HL-60 (cell line): ENCODE data around the gene ESR1.
"Not testable (repeated sequence)": the region's sequence is repeated elsewhere in the genome, so short reads cannot be mapped to it uniquely, and the experiment has no call there.

Experiments
- DNase-seq, 2 experiments: peaks; one replicate each; pipeline ENCODE4 v3.0.0-alpha.2; 2010 to 2020; ENCODE audit warnings: low read depth in 1 of 2, low spot score in 1 of 2
- H3K27ac ChIP-seq: fragments of 250-450 bp; sonication (Bioruptor Pico); replicated peaks from 2 replicates; pipeline ENCODE4 v1.5.1; 2020; ENCODE audit warnings: mild to moderate bottlenecking, moderate library complexity
- H3K27me3 ChIP-seq: fragments of 250-450 bp; sonication (Bioruptor Pico); 2 replicates; pipeline ENCODE4 v1.5.1; 2021; ENCODE audit warnings: mild to moderate bottlenecking, moderate library complexity; ENCODE audit not compliant: insufficient read depth, poor library complexity, severe bottlenecking
- H3K4me3 ChIP-seq: replicated peaks from 2 replicates; pipeline ENCODE4 v1.5.1; 2011; ENCODE audit warnings: mild to moderate bottlenecking, control low read depth, low read length; ENCODE audit not compliant: insufficient read depth
- GABPA ChIP-seq: IDR thresholded peaks from 2 replicates; pipeline ENCODE4 v1.6.1; 2012; ENCODE audit warnings: low read depth
- POLR2AphosphoS5 ChIP-seq: IDR thresholded peaks from 2 replicates; pipeline ENCODE4 v1.6.1; 2012; ENCODE audit warnings: low read depth
- SPI1 ChIP-seq: IDR thresholded peaks from 2 replicates; pipeline ENCODE4 v1.6.1; 2012; ENCODE audit warnings: low read depth, mild to moderate bottlenecking, borderline replicate concordance
- TF ChIP-seq, protein P1 (sequence below): IDR thresholded peaks from one replicate; pipeline ENCODE4 v1.5.1; 2011; ENCODE audit warnings: low read length, control low read depth, inconsistent platforms; ENCODE audit not compliant: insufficient read depth
- TF ChIP-seq, protein P2 (sequence below): IDR thresholded peaks from 2 replicates; pipeline ENCODE4 v1.6.1; 2012; ENCODE audit warnings: low read depth; ENCODE audit not compliant: insufficient replicate concordance

ESR1 gene

DNA sequence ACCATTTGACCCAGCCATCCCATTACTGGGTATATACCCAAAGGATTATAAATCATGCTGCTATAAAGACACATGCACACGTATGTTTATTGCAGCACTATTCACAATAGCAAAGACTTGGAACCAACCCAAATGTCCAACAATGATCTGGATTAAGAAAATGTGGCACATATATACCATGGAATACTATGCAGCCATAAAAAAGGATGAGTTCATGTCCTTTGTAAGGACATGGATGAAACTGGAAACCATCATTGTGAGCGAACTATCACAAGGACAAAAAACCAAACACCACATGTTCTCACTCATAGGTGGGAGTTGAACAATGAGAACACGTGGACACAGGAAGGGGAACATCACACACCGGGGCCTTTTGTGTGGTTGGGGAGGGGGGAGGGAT, 226.3 kb downstream of the ESR1 start:
- H3K4me3 ChIP-seq, H3K27me3 ChIP-seq, H3K27ac ChIP-seq, DNase-seq: not testable (repeated sequence)

DNA sequence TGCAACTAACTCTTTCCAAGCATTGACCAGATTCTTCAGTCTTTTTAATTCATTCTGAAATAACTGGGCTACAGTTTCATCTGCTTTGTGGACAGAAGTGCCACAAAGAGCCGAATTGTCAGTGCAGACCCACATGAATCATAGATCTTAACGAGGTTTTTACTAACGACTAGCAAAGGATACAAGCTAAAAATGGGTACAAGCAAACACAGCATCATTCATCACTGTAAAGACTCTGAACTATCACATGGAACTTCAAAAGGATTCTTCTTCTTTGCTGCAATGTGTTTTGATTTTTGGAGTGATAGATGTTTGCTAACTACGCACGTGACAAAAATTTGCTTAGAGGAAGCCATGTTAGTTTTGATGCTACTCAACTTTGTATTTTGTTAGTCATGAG, 227.1 kb downstream of the ESR1 start:
- Histone ChIP-seq H3K27ac (no peak overlapping the region), H3K27me3 (no peaks in the 10 kb centered on the region), H3K4me3 (no peak overlapping the region)
- TF ChIP-seq POLR2AphosphoS5, result no peak
- TF ChIP-seq, protein P1, sequence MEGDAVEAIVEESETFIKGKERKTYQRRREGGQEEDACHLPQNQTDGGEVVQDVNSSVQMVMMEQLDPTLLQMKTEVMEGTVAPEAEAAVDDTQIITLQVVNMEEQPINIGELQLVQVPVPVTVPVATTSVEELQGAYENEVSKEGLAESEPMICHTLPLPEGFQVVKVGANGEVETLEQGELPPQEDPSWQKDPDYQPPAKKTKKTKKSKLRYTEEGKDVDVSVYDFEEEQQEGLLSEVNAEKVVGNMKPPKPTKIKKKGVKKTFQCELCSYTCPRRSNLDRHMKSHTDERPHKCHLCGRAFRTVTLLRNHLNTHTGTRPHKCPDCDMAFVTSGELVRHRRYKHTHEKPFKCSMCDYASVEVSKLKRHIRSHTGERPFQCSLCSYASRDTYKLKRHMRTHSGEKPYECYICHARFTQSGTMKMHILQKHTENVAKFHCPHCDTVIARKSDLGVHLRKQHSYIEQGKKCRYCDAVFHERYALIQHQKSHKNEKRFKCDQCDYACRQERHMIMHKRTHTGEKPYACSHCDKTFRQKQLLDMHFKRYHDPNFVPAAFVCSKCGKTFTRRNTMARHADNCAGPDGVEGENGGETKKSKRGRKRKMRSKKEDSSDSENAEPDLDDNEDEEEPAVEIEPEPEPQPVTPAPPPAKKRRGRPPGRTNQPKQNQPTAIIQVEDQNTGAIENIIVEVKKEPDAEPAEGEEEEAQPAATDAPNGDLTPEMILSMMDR, result no peak
- DNase-seq, result no peak

DNA sequence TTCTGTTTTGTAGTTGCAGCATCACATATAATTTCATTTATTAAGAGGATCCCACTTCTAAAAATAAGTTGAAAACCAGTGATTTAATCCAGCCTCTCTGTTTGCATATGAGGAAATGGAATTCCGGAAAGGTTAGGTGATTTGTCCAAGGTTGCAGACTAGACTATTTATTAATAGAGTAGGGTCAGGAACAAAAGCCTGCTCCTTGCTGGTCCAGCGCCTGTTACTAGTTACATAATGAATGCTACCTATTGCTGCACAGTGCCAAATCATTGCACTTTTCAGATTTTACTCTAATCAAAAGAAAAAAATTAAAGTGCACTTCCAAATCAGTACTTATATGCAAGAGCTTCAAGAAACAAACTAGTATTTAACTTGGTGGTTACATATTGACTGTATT, 238.6 kb downstream of the ESR1 start:
- DNase-seq, result no peak
- Histone ChIP-seq H3K27ac (no peak overlapping the region), H3K4me3 (no peak overlapping the region), H3K27me3 (no peaks in the 10 kb centered on the region)
- no peak for TF ChIP-seq SPI1
- TF ChIP-seq, protein P2, sequence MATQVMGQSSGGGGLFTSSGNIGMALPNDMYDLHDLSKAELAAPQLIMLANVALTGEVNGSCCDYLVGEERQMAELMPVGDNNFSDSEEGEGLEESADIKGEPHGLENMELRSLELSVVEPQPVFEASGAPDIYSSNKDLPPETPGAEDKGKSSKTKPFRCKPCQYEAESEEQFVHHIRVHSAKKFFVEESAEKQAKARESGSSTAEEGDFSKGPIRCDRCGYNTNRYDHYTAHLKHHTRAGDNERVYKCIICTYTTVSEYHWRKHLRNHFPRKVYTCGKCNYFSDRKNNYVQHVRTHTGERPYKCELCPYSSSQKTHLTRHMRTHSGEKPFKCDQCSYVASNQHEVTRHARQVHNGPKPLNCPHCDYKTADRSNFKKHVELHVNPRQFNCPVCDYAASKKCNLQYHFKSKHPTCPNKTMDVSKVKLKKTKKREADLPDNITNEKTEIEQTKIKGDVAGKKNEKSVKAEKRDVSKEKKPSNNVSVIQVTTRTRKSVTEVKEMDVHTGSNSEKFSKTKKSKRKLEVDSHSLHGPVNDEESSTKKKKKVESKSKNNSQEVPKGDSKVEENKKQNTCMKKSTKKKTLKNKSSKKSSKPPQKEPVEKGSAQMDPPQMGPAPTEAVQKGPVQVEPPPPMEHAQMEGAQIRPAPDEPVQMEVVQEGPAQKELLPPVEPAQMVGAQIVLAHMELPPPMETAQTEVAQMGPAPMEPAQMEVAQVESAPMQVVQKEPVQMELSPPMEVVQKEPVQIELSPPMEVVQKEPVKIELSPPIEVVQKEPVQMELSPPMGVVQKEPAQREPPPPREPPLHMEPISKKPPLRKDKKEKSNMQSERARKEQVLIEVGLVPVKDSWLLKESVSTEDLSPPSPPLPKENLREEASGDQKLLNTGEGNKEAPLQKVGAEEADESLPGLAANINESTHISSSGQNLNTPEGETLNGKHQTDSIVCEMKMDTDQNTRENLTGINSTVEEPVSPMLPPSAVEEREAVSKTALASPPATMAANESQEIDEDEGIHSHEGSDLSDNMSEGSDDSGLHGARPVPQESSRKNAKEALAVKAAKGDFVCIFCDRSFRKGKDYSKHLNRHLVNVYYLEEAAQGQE, result no peak
- TF ChIP-seq POLR2AphosphoS5, result no peak
- no peak for TF ChIP-seq GABPA
- TF ChIP-seq, protein P1, result no peak

DNA sequence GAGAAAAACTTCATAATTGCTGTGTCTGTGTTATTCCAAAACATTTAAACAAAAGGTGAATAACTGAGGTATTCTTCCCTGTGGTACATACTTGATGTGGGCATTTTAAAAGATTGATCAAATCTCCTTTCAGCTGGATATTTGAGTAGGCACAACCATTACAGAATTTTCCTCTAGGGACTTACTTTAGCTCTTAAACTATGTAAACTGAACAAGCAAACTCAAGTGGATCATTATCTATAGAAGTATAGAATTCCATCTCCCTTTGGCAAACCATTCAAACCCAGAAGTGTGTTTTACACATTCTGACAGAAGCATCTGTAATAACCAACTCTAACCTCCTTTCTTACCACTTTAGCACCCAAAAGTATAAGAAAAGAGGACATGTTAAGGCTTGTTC, 241.4 kb downstream of the ESR1 start:
- peaks cover 3% of the 10 kb centered on the region for H3K27me3 ChIP-seq
- DNase-seq, result no peak
- TF ChIP-seq POLR2AphosphoS5 (no peak), GABPA (no peak), SPI1 (no peak)
- TF ChIP-seq, protein P1, result no peak
- TF ChIP-seq, protein P2, result no peak
- no peak overlapping the region for H3K4me3 ChIP-seq
- H3K27ac ChIP-seq, result no peak overlapping the region
